Nephron progenitor cell (in vitro differentiated cells): ENCODE measurements around the gene COPZ2.
A peak's percentile ranks its signal among the peaks of the same experiment; 100 is the strongest.
"Not testable (repeated sequence)": the region's sequence is repeated elsewhere in the genome, so short reads cannot be mapped to it uniquely, and the experiment has no call there.

Source experiments
- DNase-seq: peaks from one replicate; pipeline ENCODE4 v3.0.0; 2021
- H3K27ac Mint-ChIP-seq: 2 replicates; pipeline ENCODE4 v1.8.0; 2021; ENCODE audit warnings: mild to moderate bottlenecking, moderate library complexity, mixed read lengths
- H3K27me3 Mint-ChIP-seq: 2 replicates; pipeline ENCODE4 v1.8.0; 2021; ENCODE audit warnings: mild to moderate bottlenecking, low read depth, mixed read lengths; ENCODE audit not compliant: poor library complexity
- H3K36me3 Mint-ChIP-seq: 2 replicates; pipeline ENCODE4 v1.8.0; 2021; ENCODE audit warnings: low read depth, mixed read lengths
- H3K4me1 Mint-ChIP-seq: 2 replicates; pipeline ENCODE4 v1.8.0; 2021; ENCODE audit warnings: mixed read lengths
- H3K4me3 Mint-ChIP-seq: 2 replicates; pipeline ENCODE4 v1.8.0; 2021; ENCODE audit warnings: mild to moderate bottlenecking, moderate library complexity, mixed read lengths
- H3K9me3 Mint-ChIP-seq: 2 replicates; pipeline ENCODE4 v1.8.0; 2021; ENCODE audit warnings: mild to moderate bottlenecking, moderate library complexity, mixed read lengths
- TF ChIP-seq, protein P1 (sequence below): fragments of 200-600 bp; sonication (generic); IDR thresholded peaks from 2 replicates; pipeline ENCODE4 v1.5.0; 2021; ENCODE audit warnings: antibody characterized with exemption

Gene COPZ2

DNA sequence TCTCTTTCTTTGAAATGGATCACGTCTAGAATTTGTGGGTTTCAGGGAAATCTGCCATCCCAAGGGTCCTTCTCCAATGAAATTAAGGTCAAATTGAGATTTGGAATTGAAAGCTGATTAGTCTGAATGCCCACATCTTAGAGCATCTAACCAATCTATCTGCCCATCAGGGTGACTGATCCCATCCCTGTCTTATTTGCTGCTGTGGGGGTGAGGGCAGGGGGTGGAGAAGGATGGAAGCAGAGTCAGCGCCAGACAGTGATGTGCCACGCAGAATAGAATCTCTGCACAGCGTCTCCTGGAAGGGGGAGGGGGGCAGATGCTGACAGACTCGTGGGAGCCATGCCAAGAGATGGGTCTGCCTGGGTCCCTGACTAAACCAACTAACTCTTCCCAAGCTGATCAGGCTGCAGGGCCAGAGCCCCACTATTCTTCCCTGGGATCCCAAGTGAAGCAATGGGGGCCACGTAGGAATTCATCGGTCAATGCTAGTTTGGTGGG, 34.6 kb downstream of the COPZ2 start:
- Mint-ChIP-seq H3K27me3 (peaks cover 6% of the 10 kb centered on the region), H3K36me3 (no peaks in the 10 kb centered on the region), H3K4me3 (peak overlapping the region; percentile 5), H3K4me1 (peaks cover 73% of the 10 kb centered on the region), H3K27ac (peak overlapping the region; percentile 79), H3K9me3 (no peaks in the 10 kb centered on the region)
- DNase-seq: no peak
- TF ChIP-seq, protein P1, sequence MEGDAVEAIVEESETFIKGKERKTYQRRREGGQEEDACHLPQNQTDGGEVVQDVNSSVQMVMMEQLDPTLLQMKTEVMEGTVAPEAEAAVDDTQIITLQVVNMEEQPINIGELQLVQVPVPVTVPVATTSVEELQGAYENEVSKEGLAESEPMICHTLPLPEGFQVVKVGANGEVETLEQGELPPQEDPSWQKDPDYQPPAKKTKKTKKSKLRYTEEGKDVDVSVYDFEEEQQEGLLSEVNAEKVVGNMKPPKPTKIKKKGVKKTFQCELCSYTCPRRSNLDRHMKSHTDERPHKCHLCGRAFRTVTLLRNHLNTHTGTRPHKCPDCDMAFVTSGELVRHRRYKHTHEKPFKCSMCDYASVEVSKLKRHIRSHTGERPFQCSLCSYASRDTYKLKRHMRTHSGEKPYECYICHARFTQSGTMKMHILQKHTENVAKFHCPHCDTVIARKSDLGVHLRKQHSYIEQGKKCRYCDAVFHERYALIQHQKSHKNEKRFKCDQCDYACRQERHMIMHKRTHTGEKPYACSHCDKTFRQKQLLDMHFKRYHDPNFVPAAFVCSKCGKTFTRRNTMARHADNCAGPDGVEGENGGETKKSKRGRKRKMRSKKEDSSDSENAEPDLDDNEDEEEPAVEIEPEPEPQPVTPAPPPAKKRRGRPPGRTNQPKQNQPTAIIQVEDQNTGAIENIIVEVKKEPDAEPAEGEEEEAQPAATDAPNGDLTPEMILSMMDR: no peak

DNA sequence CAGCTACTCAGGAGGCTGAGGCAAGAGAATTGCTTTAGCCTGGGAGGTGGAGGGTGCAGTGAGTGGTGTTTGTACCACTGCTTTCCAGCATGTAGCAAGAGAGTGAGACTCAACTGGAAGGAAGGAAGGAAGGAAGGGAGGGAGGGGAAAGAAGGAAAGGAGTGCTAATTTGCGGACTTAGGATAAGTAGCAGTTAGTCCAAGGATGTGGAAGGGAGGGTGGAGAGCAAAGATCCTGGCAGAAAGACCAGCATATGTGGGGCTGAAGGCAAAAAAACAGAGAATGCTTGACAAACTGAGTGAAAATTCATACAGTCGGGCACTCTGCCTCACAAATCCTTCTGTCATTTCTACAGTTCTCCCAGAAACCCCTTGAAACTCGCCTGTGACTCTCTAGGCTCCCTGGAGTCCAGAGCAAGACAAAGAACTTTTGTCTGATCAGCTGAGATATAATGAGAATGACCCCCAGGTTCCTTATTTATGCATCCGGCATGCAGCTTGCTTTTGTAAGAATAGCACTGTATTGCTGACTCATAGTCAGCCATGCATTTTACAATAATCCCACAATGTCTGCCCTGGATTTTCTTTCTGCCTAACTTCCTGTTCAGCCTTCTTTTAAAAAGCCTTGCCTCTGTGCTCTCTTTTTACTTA, 35.2 kb downstream of the COPZ2 start:
- Mint-ChIP-seq H3K27me3 (peaks cover 10% of the 10 kb centered on the region), H3K4me1 (peaks cover 77% of the 10 kb centered on the region), H3K36me3 (no peaks in the 10 kb centered on the region), H3K4me3 (no peak overlapping the region), H3K27ac (peak overlapping the region; percentile 79), H3K9me3 (no peaks in the 10 kb centered on the region)
- no peak for DNase-seq
- TF ChIP-seq, protein P1: no peak

DNA sequence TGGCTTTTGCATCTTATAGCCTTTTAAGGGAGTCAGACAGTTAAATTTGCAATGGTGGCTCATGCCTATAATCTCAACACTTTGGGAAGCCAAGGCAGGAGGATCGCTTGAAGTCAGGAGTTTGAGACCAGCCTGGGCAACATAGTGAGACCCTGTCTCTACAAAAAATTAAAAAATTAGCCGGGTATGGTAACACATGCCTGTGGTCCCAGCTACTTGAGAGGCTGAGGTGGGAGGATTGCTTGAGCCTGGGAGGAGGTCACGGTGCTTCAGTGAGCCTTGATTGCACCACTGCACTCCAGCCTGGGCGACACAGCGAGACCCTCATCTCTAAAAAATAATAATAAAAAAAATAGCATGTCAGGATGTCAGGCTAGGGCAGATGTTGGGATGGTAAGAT, 35.9 kb downstream of the COPZ2 start:
- not testable (repeated sequence) for H3K4me3 Mint-ChIP-seq, H3K27ac Mint-ChIP-seq, H3K36me3 Mint-ChIP-seq, H3K27me3 Mint-ChIP-seq, DNase-seq, H3K9me3 Mint-ChIP-seq
- peaks cover 74% of the 10 kb centered on the region for H3K4me1 Mint-ChIP-seq

- Mint-ChIP-seq H3K27ac (no peak overlapping the region), H3K4me1 (peaks cover 75% of the 10 kb centered on the region), H3K9me3 (no peaks in the 10 kb centered on the region), H3K4me3 (no peak overlapping the region), H3K36me3 (no peaks in the 10 kb centered on the region), H3K27me3 (peaks cover 14% of the 10 kb centered on the region)
- TF ChIP-seq, protein P1: no peak
- no peak for DNase-seq
Measured at GRCh38 chr17:48001197-48001596, 36.4 kb downstream of the COPZ2 start.

- Mint-ChIP-seq H3K36me3 (no peaks in the 10 kb centered on the region), H3K4me1 (peaks cover 75% of the 10 kb centered on the region), H3K27ac (no peak overlapping the region), H3K9me3 (no peaks in the 10 kb centered on the region), H3K27me3 (peaks cover 14% of the 10 kb centered on the region), H3K4me3 (peak overlapping the region; percentile 24)
- TF ChIP-seq, protein P1: no peak
- no peak for DNase-seq
Measured at GRCh38 chr17:47999582-47999981, 38.0 kb downstream of the COPZ2 start.

- Mint-ChIP-seq H3K9me3 (no peaks in the 10 kb centered on the region), H3K27me3 (peaks cover 17% of the 10 kb centered on the region), H3K4me1 (peaks cover 75% of the 10 kb centered on the region), H3K4me3 (no peak overlapping the region), H3K36me3 (no peaks in the 10 kb centered on the region), H3K27ac (no peak overlapping the region)
- TF ChIP-seq, protein P1: no peak
- no peak for DNase-seq
Measured at GRCh38 chr17:47998044-47998443, 39.6 kb downstream of the COPZ2 start.
